Fibroblast of lung (primary cell): ENCODE results near the gene DNMT3L. TPM values are rescaled to one million over a fixed set of nuclear protein-coding genes. Genes with fewer than 3 reads are reported as not detected.

Source experiments
- DNase-seq, 2 donors: peaks; one replicate each; pipeline versions ENCODE4 v3.0.0 to v3.0.0-alpha.2; 2010; ENCODE audit warnings: low read depth in 2 of 2
- H2AFZ ChIP-seq: 2 replicates; pipeline ENCODE4 v1.5.1; 2012; ENCODE audit warnings: low read length, control low read depth, inconsistent platforms
- H3K27ac ChIP-seq: 2 replicates; pipeline ENCODE4 v1.5.1; 2011; ENCODE audit warnings: low read length, control low read depth; ENCODE audit not compliant: insufficient read depth
- H3K27me3 ChIP-seq: 2 replicates; pipeline ENCODE4 v1.5.1; 2011; ENCODE audit warnings: mild to moderate bottlenecking, low read length; ENCODE audit not compliant: control insufficient read depth, insufficient read depth
- H3K36me3 ChIP-seq: 2 replicates; pipeline ENCODE4 v1.5.1; 2011; ENCODE audit warnings: low read length; ENCODE audit not compliant: control insufficient read depth, insufficient read depth
- H3K4me1 ChIP-seq: 2 replicates; pipeline ENCODE4 v1.5.1; 2011; ENCODE audit warnings: low read length; ENCODE audit not compliant: control insufficient read depth, insufficient read depth; ENCODE audit errors: extremely low read depth
- H3K4me2 ChIP-seq: 2 replicates; pipeline ENCODE4 v1.5.1; 2011; ENCODE audit warnings: low read length, control low read depth; ENCODE audit not compliant: insufficient read depth; ENCODE audit errors: extremely low read depth
- H3K4me3 ChIP-seq, 4 experiments: fragments of 200-600 bp in 1 of 4; sonication (generic) in 1 of 4; replicated peaks in 1 of 4; 2 replicates each; pipeline ENCODE4 v1.5.1; 2011 to 2016; ENCODE audit warnings: low read length in 4 of 4, low read depth in 3 of 4, mild to moderate bottlenecking in 3 of 4, control low read depth in 2 of 4, inconsistent platforms in 1 of 4, mixed read lengths in 1 of 4; ENCODE audit not compliant: insufficient read depth in 1 of 4; ENCODE audit errors: control extremely low read depth in 1 of 4
- H3K79me2 ChIP-seq: 2 replicates; pipeline ENCODE4 v1.5.1; 2012; ENCODE audit warnings: mild to moderate bottlenecking, low read length, inconsistent platforms; ENCODE audit not compliant: control insufficient read depth, insufficient read depth
- H3K9ac ChIP-seq: 2 replicates; pipeline ENCODE4 v1.5.1; 2011; ENCODE audit warnings: mild to moderate bottlenecking, low read length, control low read depth; ENCODE audit not compliant: insufficient read depth
- H3K9me3 ChIP-seq: 2 replicates; pipeline ENCODE4 v1.5.1; 2012; ENCODE audit warnings: low read depth, low read length; ENCODE audit not compliant: control insufficient read depth, insufficient read depth
- H4K20me1 ChIP-seq: 2 replicates; pipeline ENCODE4 v1.5.1; 2011; ENCODE audit warnings: low read length; ENCODE audit not compliant: control insufficient read depth, insufficient read depth; ENCODE audit errors: extremely low read depth
- EZH2 ChIP-seq: IDR thresholded peaks from 2 replicates; pipeline ENCODE4 v1.5.1; 2012; ENCODE audit warnings: low read length, control low read depth, mild to moderate bottlenecking; ENCODE audit errors: missing control alignments
- polyA plus RNA-seq, 2 donors: library from polyadenylated mRNA; depleted of rRNA in 1 of 2; stranded (reverse) in 1 of 2; unstranded in 1 of 2; fragments of >200 nt; gene quantifications; 2 replicates each; pipeline ENCODE4 v1.2.1, GENCODE V29; 2011 to 2012; ENCODE audit warnings: missing spikeins in 1 of 2
- total RNA-seq: library from RNA; depleted of rRNA; stranded (reverse); fragments of >200 nt; gene quantifications from 2 replicates; pipeline ENCODE4 v1.2.1, GENCODE V29; 2014
- TF ChIP-seq, protein P1 (sequence below), 2 donors: IDR thresholded peaks in 1 of 2; conservative IDR thresholded peaks in 1 of 2; 1 replicate in 1 of 2; 2 replicates in 1 of 2; pipeline ENCODE4 v1.5.1; 2011 to 2012; ENCODE audit warnings: low read length in 2 of 2, control low read depth in 1 of 2, inconsistent platforms in 1 of 2, low read depth in 1 of 2, mild to moderate bottlenecking in 1 of 2

DNMT3L gene
- total and polyA plus RNA-seq, 2 donors (not counting 1 experiment from before 2014, with no cell fraction given): not detected

- Histone ChIP-seq H3K36me3 (no peaks in the 10 kb centered on the region), H3K9me3 (no peaks in the 10 kb centered on the region), H2AFZ (no peak overlapping the region), H3K27me3 (peaks cover 2% of the 10 kb centered on the region), H4K20me1 (no peaks in the 10 kb centered on the region), H3K4me3 (no peak overlapping the region), H3K27ac (no peak overlapping the region), H3K79me2 (no peaks in the 10 kb centered on the region), H3K4me1 (no peaks in the 10 kb centered on the region), H3K4me2 (no peak overlapping the region), H3K9ac (no peak overlapping the region)
- TF ChIP-seq, protein P1, sequence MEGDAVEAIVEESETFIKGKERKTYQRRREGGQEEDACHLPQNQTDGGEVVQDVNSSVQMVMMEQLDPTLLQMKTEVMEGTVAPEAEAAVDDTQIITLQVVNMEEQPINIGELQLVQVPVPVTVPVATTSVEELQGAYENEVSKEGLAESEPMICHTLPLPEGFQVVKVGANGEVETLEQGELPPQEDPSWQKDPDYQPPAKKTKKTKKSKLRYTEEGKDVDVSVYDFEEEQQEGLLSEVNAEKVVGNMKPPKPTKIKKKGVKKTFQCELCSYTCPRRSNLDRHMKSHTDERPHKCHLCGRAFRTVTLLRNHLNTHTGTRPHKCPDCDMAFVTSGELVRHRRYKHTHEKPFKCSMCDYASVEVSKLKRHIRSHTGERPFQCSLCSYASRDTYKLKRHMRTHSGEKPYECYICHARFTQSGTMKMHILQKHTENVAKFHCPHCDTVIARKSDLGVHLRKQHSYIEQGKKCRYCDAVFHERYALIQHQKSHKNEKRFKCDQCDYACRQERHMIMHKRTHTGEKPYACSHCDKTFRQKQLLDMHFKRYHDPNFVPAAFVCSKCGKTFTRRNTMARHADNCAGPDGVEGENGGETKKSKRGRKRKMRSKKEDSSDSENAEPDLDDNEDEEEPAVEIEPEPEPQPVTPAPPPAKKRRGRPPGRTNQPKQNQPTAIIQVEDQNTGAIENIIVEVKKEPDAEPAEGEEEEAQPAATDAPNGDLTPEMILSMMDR (conservative IDR thresholded peaks at IDR 0.05 in 1 of 2, IDR thresholded peaks at IDR 0.05 in 1 of 2; ENCODE audit: low read depth in 1 of 2, low read length in 2 of 2): no peak
- TF ChIP-seq EZH2: no peak
- DNase-seq: no peak
Observed at GRCh38 chr21:44275041-44275440, 13.3 kb upstream of the DNMT3L start.

GRCh38 chr21:44273046-44273445 is 11.3 kb upstream of the DNMT3L start:
- H3K4me3 ChIP-seq: no peak overlapping the region
- no peak overlapping the region for H3K4me2 ChIP-seq
- H4K20me1 ChIP-seq: no peaks in the 10 kb centered on the region
- no peaks in the 10 kb centered on the region for H3K9me3 ChIP-seq
- no peaks in the 10 kb centered on the region for H3K4me1 ChIP-seq
- H2AFZ ChIP-seq: no peak overlapping the region
- H3K27me3 ChIP-seq: peaks cover 2% of the 10 kb centered on the region
- no peaks in the 10 kb centered on the region for H3K79me2 ChIP-seq
- H3K36me3 ChIP-seq: no peaks in the 10 kb centered on the region
- TF ChIP-seq, protein P1 (conservative IDR thresholded peaks at IDR 0.05 in 1 of 2, IDR thresholded peaks at IDR 0.05 in 1 of 2; ENCODE audit: low read depth in 1 of 2, low read length in 2 of 2): no peak
- no peak for DNase-seq
- no peak overlapping the region for H3K27ac ChIP-seq
- H3K9ac ChIP-seq: no peak overlapping the region

GRCh38 chr21:44272284-44272858 is 10.7 kb upstream of the DNMT3L start:
- no peak overlapping the region for H3K4me2 ChIP-seq
- no peaks in the 10 kb centered on the region for H3K79me2 ChIP-seq
- H3K4me3 ChIP-seq: no peak overlapping the region
- TF ChIP-seq, protein P1 (conservative IDR thresholded peaks at IDR 0.05 in 1 of 2, IDR thresholded peaks at IDR 0.05 in 1 of 2; ENCODE audit: low read depth in 1 of 2, low read length in 2 of 2): no peak
- no peak for TF ChIP-seq EZH2
- H3K9me3 ChIP-seq: no peaks in the 10 kb centered on the region
- no peak overlapping the region for H3K27ac ChIP-seq
- H3K36me3 ChIP-seq: no peaks in the 10 kb centered on the region
- no peak overlapping the region for H3K9ac ChIP-seq
- H4K20me1 ChIP-seq: no peaks in the 10 kb centered on the region
- no peak overlapping the region for H2AFZ ChIP-seq
- no peaks in the 10 kb centered on the region for H3K4me1 ChIP-seq
- no peak for DNase-seq
- H3K27me3 ChIP-seq: peaks cover 2% of the 10 kb centered on the region
